ENCODE results near the gene GRAP2. TPM values are rescaled to one million over a fixed set of nuclear protein-coding genes. Genes with fewer than 3 reads are reported as not detected.

Gene GRAP2
- total and polyA plus RNA-seq, 9 of the 15 experiments (the other 6 are each of a cell fraction or from before 2014, with no cell fraction given): 4.8 to 88.7 (median 60.4) TPM

- Histone ChIP-seq H2AFZ (ENCODE audit: low read depth, low read length) (peak overlapping the region; percentile 12; the same call in 1 of the 2 replicates), H3K79me2 (ENCODE audit: control insufficient read depth, insufficient read depth, low read length) (peaks cover 52% of the 10 kb centered on the region; the same call in 2 of the 3 replicates), H3K36me3 (ENCODE audit: control insufficient read depth, insufficient read depth, low read length) (no peaks in the 10 kb centered on the region), H3K9me1 (ENCODE audit: control insufficient read depth, insufficient read depth, low read length) (no peaks in the 10 kb centered on the region), H3K9me3 (replicated peaks; ENCODE audit: control insufficient read depth, insufficient read depth, low read depth, low read length) (no peaks in the 10 kb centered on the region), H3K4me3 (no peak overlapping the region), H3K9ac (ENCODE audit: insufficient read depth in 1 of 2, low read depth in 2 of 2, low read length in 2 of 2) (no peak overlapping the region), H3K4me2 (ENCODE audit: insufficient read depth, low read length) (no peak overlapping the region; the same call in 1 of the 2 replicates), H4K20me1 (replicated peaks; ENCODE audit: control insufficient read depth, insufficient read depth, low read length) (no peaks in the 10 kb centered on the region), H3K4me1 (replicated peaks in 1 of 2; ENCODE audit: control insufficient read depth in 2 of 2, insufficient read depth in 2 of 2, low read length in 2 of 2) (peaks cover 10 to 36% of the 10 kb centered on the region in 2 experiments), H3K27ac (ENCODE audit: extremely low read depth, low read depth, low read length) (peak overlapping the region; percentile 50; the same call in 1 of the 3 replicates), H3K27me3 (ENCODE audit: control insufficient read depth in 2 of 2, insufficient read depth in 2 of 2, low read length in 2 of 2) (no peaks in the 10 kb centered on the region)
- no peak for DNase-seq (ENCODE audit: extremely low read depth in 1 of 4, low spot score in 3 of 4)
- ATAC-seq: no peak; the same call in 2 of the 3 replicates
- no TSS peak for BruUV-seq (replicated peaks)
- CTCF ChIA-PET (ENCODE audit: low intra/inter-chr PET ratio): no interaction called here
- in situ Hi-C loops (cut with MboI) (no loop called here), intact Hi-C loops (cut with micrococcal nuclease) (no loop called here)
- TF ChIP-seq ZSCAN32 (CRISPR knock-in tag; IDR thresholded peaks at IDR 0.05) (no peak), NFIC (IDR thresholded peaks at IDR 0.05) (peak; percentile 27), HMBOX1 (IDR thresholded peaks at IDR 0.05) (0 out of 2 replicates have a peak, but pooled peaks have one; percentile 8)
- FAIRE-seq: peak; percentile 6
- WGBS (ENCODE audit: insufficient coverage, low coverage, missing lambda C conversion rate): 5% methylated on average over 2 of the region's 2 CpGs
- POLR2A ChIA-PET: interaction anchor here (0.7 to 1.7 kb wide), 3 partner anchors 9 to 320 kb away, joined by 3 to 4 read pairs (median 3); no protein-coding TSS in a partner anchor
These were observed 13.0 kb downstream of the GRAP2 start for GRCh38 chr22:39913886-39914285.

GRCh38 chr22:39914584-39914983 lies 13.7 kb downstream of the GRAP2 start:
- H3K9me3 ChIP-seq (replicated peaks; ENCODE audit: control insufficient read depth, insufficient read depth, low read depth, low read length): no peaks in the 10 kb centered on the region
- BruUV-seq (replicated peaks): no TSS peak
- POLR2A ChIA-PET: interaction anchor here (0.8 to 3.4 kb wide), 2 partner anchors 12 to 20 kb away, joined by 3 to 13 read pairs; no protein-coding TSS in a partner anchor
- in situ Hi-C loops (cut with MboI): no loop called here
- H3K27me3 ChIP-seq (ENCODE audit: control insufficient read depth in 2 of 2, insufficient read depth in 2 of 2, low read length in 2 of 2): no peaks in the 10 kb centered on the region
- intact Hi-C loops (cut with micrococcal nuclease): no loop called here
- no peak overlapping the region for H3K4me2 ChIP-seq (ENCODE audit: insufficient read depth, low read length)
- ATAC-seq (no peak), DNase-seq (ENCODE audit: extremely low read depth in 1 of 4, low spot score in 3 of 4) (no peak), FAIRE-seq (no peak)
- no peak overlapping the region for H3K4me3 ChIP-seq
- no peaks in the 10 kb centered on the region for H3K9me1 ChIP-seq (ENCODE audit: control insufficient read depth, insufficient read depth, low read length)
- H3K27ac ChIP-seq (ENCODE audit: extremely low read depth, low read depth, low read length): no peak overlapping the region; the same call in 2 of the 3 replicates
- peaks cover 52% of the 10 kb centered on the region; the same call in 2 of the 3 replicates for H3K79me2 ChIP-seq (ENCODE audit: control insufficient read depth, insufficient read depth, low read length)
- WGBS (ENCODE audit: insufficient coverage, low coverage, missing lambda C conversion rate): 79% methylated on average over 9 of the region's 9 CpGs
- no peaks in the 10 kb centered on the region for H4K20me1 ChIP-seq (replicated peaks; ENCODE audit: control insufficient read depth, insufficient read depth, low read length)
- H3K4me1 ChIP-seq (replicated peaks in 1 of 2; ENCODE audit: control insufficient read depth in 2 of 2, insufficient read depth in 2 of 2, low read length in 2 of 2): peaks cover 15 to 41% of the 10 kb centered on the region in 2 experiments
- H3K9ac ChIP-seq (ENCODE audit: insufficient read depth in 1 of 2, low read depth in 2 of 2, low read length in 2 of 2): no peak overlapping the region
- CTCF ChIA-PET (ENCODE audit: low intra/inter-chr PET ratio): no interaction called here
- no peaks in the 10 kb centered on the region for H3K36me3 ChIP-seq (ENCODE audit: control insufficient read depth, insufficient read depth, low read length)
- H2AFZ ChIP-seq (ENCODE audit: low read depth, low read length): 0 out of 2 replicates have a peak overlapping the region, but pooled peaks have one; percentile 12
- TF ChIP-seq ZBTB17 (CRISPR knock-in tag; IDR thresholded peaks at IDR 0.05) (no peak), MBD1 (CRISPR knock-in tag; IDR thresholded peaks at IDR 0.05) (no peak), RBM14 (IDR thresholded peaks at IDR 0.05; ENCODE audit: borderline replicate concordance, insufficient read depth, low read depth, low read length) (no peak), THRA (IDR thresholded peaks at IDR 0.05) (no peak), CBFB (CRISPR knock-in tag; IDR thresholded peaks at IDR 0.05) (no peak), ZSCAN32 (CRISPR knock-in tag; IDR thresholded peaks at IDR 0.05) (no peak), NFIX (CRISPR knock-in tag; IDR thresholded peaks at IDR 0.05; ENCODE audit: low read depth) (no peak), ZNF764 (CRISPR knock-in tag; IDR thresholded peaks at IDR 0.05; ENCODE audit: low read depth) (no peak)

Measured in K562 (cell line).